ES-I3 (cell line): ENCODE data around the gene TENM3.
"Not testable (repeated sequence)": the region's sequence is repeated elsewhere in the genome, so short reads cannot be mapped to it uniquely, and the experiment has no call there.

Experiments used
- H3K36me3 ChIP-seq: 2 replicates; pipeline ENCODE4 v1.6.1; 2013; ENCODE audit warnings: mild to moderate bottlenecking, low read length, control low read depth, moderate library complexity; ENCODE audit not compliant: insufficient read depth
- H3K4me1 ChIP-seq: 2 replicates; pipeline ENCODE4 v1.6.1; 2013; ENCODE audit warnings: mild to moderate bottlenecking, control low read depth, low read length; ENCODE audit not compliant: insufficient read depth
- H3K9ac ChIP-seq: 2 replicates; pipeline ENCODE4 v1.6.1; 2013; ENCODE audit warnings: low read depth, mild to moderate bottlenecking, low read length, moderate library complexity
- H3K9me3 ChIP-seq: 2 replicates; pipeline ENCODE4 v1.6.1; 2013; ENCODE audit warnings: mild to moderate bottlenecking, low read length, moderate library complexity; ENCODE audit not compliant: control insufficient read depth, insufficient read depth

The TENM3 gene

GRCh38 chr4:182243204-182243603, at the start of gene TENM3:
Gene TENM3 (plus strand): TSS chr4:182243402. CDS start chr4:182324021, 80,619 bp downstream.
- not testable (repeated sequence) for H3K36me3 ChIP-seq, H3K9me3 ChIP-seq, H3K9ac ChIP-seq
- H3K4me1 ChIP-seq = peaks cover 42% of the 10 kb centered on the region

- H3K9me3 ChIP-seq = no peaks in the 10 kb centered on the region
- H3K36me3 ChIP-seq = no peaks in the 10 kb centered on the region
- no peak overlapping the region for H3K9ac ChIP-seq
- peaks cover 14% of the 10 kb centered on the region; the same call in 1 of the 2 replicates for H3K4me1 ChIP-seq
Measured at GRCh38 chr4:182194091-182194824, 48.9 kb upstream of the TENM3 start.

DNA sequence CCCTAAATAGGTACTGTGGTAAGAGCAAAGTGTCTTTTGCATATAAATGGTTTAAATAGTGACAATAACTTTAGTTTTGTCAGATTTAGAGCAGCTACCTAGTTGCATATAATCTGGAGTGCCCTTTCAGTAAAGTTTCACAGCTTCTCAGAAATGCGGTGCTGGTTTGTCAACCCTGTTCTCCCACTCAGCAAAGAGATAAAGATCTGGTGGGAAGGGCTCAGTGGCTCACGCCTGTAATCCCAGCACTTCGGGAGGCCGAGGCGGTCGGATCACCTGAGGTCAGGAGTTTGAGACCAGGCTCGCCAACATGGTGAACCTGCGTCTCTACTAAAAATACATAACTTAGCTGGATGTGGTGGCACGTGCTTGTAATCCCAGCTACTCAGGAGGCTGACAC, 45.6 kb upstream of the TENM3 start:
- no peaks in the 10 kb centered on the region for H3K36me3 ChIP-seq

GRCh38 chr4:182201871-182202270, 41.3 kb upstream of the TENM3 start:
- Histone ChIP-seq H3K4me1 (peaks cover 32% of the 10 kb centered on the region), H3K9ac (no peak overlapping the region), H3K36me3 (no peaks in the 10 kb centered on the region; the same call in 1 of the 2 replicates), H3K9me3 (no peaks in the 10 kb centered on the region)

More for the DNA sequence above, 45.6 kb upstream of the TENM3 start:
- Histone ChIP-seq H3K9me3 (no peaks in the 10 kb centered on the region), H3K4me1 (peaks cover 6% of the 10 kb centered on the region; the same call in 1 of the 2 replicates), H3K9ac (no peak overlapping the region)

DNA sequence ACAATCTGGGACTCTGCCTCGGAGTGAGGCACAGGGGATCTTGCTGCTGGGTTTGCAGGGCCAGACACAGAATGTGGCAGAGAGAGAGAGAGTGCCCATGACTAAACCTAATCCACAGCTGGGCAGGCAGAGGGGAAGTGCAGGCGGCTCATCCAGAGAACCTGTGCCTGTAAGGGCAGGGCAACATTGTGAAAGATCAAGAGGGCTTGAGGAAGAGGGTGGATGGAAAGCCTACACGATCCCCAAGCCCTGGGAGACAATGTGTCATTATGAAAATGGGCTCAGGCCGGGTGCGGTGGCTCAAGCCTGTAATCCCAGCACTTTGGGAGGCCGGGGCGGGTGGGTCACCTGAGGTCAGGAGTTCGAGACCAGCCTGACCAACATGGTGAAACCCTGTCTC, 40.6 kb upstream of the TENM3 start:
- Histone ChIP-seq H3K36me3 (no peaks in the 10 kb centered on the region; the same call in 1 of the 2 replicates), H3K9ac (no peak overlapping the region), H3K4me1 (peaks cover 38% of the 10 kb centered on the region), H3K9me3 (no peaks in the 10 kb centered on the region)

GRCh38 chr4:182203872-182204411, 39.3 kb upstream of the TENM3 start:
- peaks cover 49% of the 10 kb centered on the region for H3K4me1 ChIP-seq
- no peaks in the 10 kb centered on the region; the same call in 1 of the 2 replicates for H3K36me3 ChIP-seq
- no peaks in the 10 kb centered on the region for H3K9me3 ChIP-seq
- no peak overlapping the region for H3K9ac ChIP-seq

DNA sequence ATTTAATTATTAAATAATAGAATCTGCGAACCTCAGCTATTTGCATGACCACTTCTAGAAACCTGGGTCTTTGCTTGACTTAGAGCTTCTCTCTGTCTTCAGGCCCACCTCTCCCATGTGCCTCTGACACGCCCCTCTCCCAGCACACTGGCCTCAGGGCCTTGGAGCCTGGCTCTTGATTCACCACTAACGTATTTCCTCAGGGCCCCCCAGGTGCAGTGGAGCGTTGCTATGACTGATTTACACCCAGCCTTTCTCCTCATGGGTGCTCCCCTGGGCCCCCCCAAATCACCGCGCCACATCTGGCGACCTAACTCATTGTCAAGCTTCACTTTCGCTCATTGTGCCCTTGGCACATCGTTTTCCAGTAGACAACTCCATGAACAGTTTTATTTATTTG, 37.9 kb upstream of the TENM3 start:
- Histone ChIP-seq H3K9ac (no peak overlapping the region), H3K4me1 (peaks cover 55% of the 10 kb centered on the region), H3K9me3 (no peaks in the 10 kb centered on the region), H3K36me3 (no peaks in the 10 kb centered on the region; the same call in 1 of the 2 replicates)

GRCh38 chr4:182206266-182206665, 36.9 kb upstream of the TENM3 start:
- Histone ChIP-seq H3K9me3 (no peaks in the 10 kb centered on the region), H3K4me1 (peaks cover 55% of the 10 kb centered on the region), H3K9ac (no peak overlapping the region), H3K36me3 (no peaks in the 10 kb centered on the region; the same call in 1 of the 2 replicates)

GRCh38 chr4:182206916-182207315, 36.3 kb upstream of the TENM3 start:
- no peak overlapping the region for H3K9ac ChIP-seq
- H3K4me1 ChIP-seq = peaks cover 55% of the 10 kb centered on the region
- H3K9me3 ChIP-seq = no peaks in the 10 kb centered on the region
- no peaks in the 10 kb centered on the region; the same call in 1 of the 2 replicates for H3K36me3 ChIP-seq

DNA sequence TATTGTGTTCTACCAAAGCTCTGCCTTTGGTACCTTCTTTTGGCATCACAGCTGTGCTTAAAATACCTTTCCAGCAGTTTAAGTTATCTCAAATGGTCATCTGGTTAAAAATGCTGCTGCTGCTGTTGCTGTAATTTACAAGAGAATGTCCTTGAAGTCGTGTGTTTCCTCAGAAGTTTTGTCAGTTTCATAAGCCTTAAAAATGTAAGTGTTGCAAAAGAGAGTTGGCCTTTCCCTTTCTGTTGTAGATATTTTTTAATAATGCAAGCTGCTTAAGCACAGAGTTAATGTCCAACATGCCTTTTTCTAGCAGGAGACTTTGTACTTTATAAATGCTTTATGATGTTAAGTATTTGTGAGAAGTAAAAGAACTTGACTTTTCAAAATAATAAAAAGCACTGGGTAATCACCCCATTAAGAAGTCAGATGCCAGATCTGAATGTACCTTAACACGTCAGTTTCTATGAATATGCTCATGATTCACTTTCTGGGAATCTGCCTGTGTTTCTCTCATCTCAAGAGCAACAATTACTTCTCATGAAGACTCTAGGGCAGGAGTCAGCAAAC, 35.3 kb upstream of the TENM3 start:
- Histone ChIP-seq H3K4me1 (peaks cover 59% of the 10 kb centered on the region), H3K9ac (no peak overlapping the region), H3K36me3 (no peaks in the 10 kb centered on the region; the same call in 1 of the 2 replicates), H3K9me3 (no peaks in the 10 kb centered on the region)

- Histone ChIP-seq H3K9me3 (no peaks in the 10 kb centered on the region), H3K4me1 (peaks cover 60% of the 10 kb centered on the region), H3K9ac (no peak overlapping the region), H3K36me3 (no peaks in the 10 kb centered on the region; the same call in 1 of the 2 replicates)
Measured at GRCh38 chr4:182208526-182209050, 34.6 kb upstream of the TENM3 start.

DNA sequence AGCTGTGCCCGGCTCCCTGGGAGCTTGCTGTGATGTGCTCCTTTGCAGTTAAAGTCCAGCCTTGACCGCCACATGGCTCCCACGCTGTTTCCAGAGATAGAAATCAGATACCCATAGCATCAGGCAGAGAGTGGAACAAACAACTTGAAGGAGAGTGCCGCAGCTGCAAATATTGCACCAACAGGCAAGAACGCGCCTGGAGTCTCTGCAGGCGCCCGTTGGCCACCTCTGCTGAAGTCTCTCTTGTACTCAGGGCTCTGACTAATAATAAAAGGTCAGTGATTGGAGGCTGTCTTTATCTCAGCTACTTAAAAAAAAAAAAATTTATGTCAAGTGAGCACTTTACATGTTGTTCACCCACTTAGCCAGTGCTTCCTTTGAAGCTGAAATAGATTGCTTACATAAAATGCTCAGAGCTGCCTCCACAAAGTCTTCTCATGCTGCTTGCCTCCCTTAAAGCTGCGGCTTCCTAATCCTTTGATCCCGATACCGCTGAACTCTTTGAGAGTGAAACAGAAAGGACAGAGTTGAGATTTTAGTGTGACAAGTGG, 30.9 kb upstream of the TENM3 start:
- peaks cover 32% of the 10 kb centered on the region for H3K4me1 ChIP-seq
- H3K36me3 ChIP-seq = no peaks in the 10 kb centered on the region
- no peak overlapping the region for H3K9ac ChIP-seq
- H3K9me3 ChIP-seq = no peaks in the 10 kb centered on the region

DNA sequence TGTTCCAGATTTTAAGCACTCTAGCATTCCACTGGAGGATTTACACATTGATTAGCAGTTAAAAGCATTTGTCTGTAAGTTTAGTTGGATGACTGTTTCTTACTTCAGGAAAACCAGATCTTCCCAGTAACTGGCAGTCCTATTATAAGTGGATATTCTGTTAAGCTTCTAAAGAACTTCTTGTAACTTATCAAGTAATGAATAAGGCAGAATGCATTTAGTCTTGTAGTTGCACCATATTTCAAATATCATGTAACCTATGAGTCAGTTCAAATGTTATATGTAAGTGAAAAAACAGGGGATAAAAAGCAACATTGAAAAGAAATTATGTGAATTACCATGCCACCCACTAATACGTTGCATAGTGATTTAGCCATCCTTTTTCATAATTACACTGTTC, 30.2 kb upstream of the TENM3 start:
- Histone ChIP-seq H3K9me3 (no peaks in the 10 kb centered on the region), H3K4me1 (peaks cover 24% of the 10 kb centered on the region), H3K36me3 (no peaks in the 10 kb centered on the region), H3K9ac (no peak overlapping the region)

- no peaks in the 10 kb centered on the region for H3K9me3 ChIP-seq
- no peak overlapping the region for H3K9ac ChIP-seq
- H3K36me3 ChIP-seq = no peaks in the 10 kb centered on the region
- peaks cover 10% of the 10 kb centered on the region; the same call in 1 of the 2 replicates for H3K4me1 ChIP-seq
Measured at GRCh38 chr4:182215148-182215547, 28.1 kb upstream of the TENM3 start.
